Liver (tissue), 9 donors: ENCODE results near the gene NCK2. TPM values are rescaled to one million over a fixed set of nuclear protein-coding genes. Genes with fewer than 3 reads are reported as not detected.

Experiments used
- DNase-seq: peaks from one replicate; pipeline ENCODE4 v3.0.0-alpha.2; 2017; ENCODE audit warnings: low spot score
- H3K27ac ChIP-seq, 2 donors: one replicate each; pipeline ENCODE4 v1.7.0; 2013; ENCODE audit warnings: inconsistent platforms in 2 of 2, low read length in 2 of 2, control low read depth in 1 of 2, low read depth in 1 of 2, mild to moderate bottlenecking in 1 of 2
- H3K27me3 ChIP-seq, 4 donors: one replicate each; pipeline versions ENCODE4 v1.6.1 to v1.7.0; 2013; ENCODE audit warnings: low read length in 3 of 4, inconsistent platforms in 1 of 4, mild to moderate bottlenecking in 1 of 4, moderate library complexity in 1 of 4; ENCODE audit not compliant: control insufficient read depth in 4 of 4, insufficient read depth in 4 of 4
- H3K36me3 ChIP-seq, 4 donors: one replicate each; pipeline versions ENCODE4 v1.6.1 to v1.7.0; 2013; ENCODE audit warnings: low read length in 3 of 4, mild to moderate bottlenecking in 3 of 4, low read depth in 1 of 4, moderate library complexity in 1 of 4; ENCODE audit not compliant: control insufficient read depth in 4 of 4, insufficient read depth in 3 of 4
- H3K4me1 ChIP-seq, 4 donors: one replicate each; pipeline versions ENCODE4 v1.6.1 to v1.7.0; 2013; ENCODE audit warnings: low read length in 3 of 4, mild to moderate bottlenecking in 3 of 4, moderate library complexity in 1 of 4; ENCODE audit not compliant: control insufficient read depth in 4 of 4, insufficient read depth in 4 of 4
- H3K4me3 ChIP-seq, 3 donors: one replicate each; pipeline versions ENCODE4 v1.6.1 to v1.7.0; 2013; ENCODE audit warnings: low read length in 3 of 3, control low read depth in 1 of 3, low read depth in 1 of 3, mild to moderate bottlenecking in 1 of 3
- H3K9ac ChIP-seq, 2 donors: one replicate each; pipeline ENCODE4 v1.7.0; 2013; ENCODE audit warnings: low read length in 2 of 2, mild to moderate bottlenecking in 2 of 2, moderate library complexity in 2 of 2, control low read depth in 1 of 2, low read depth in 1 of 2
- H3K9me3 ChIP-seq, 4 donors: one replicate each; pipeline versions ENCODE4 v1.6.1 to v1.7.0; 2013; ENCODE audit warnings: low read length in 3 of 4; ENCODE audit not compliant: control insufficient read depth in 4 of 4
- FOXA1 ChIP-seq: IDR thresholded peaks from 2 replicates; pipeline ENCODE4 v1.6.1; 2016; ENCODE audit warnings: antibody characterized with exemption
- HNF4A ChIP-seq, 2 donors: conservative IDR thresholded peaks; 2 replicates each; pipeline ENCODE4 v1.6.1; 2016; ENCODE audit warnings: antibody characterized with exemption in 2 of 2, mild to moderate bottlenecking in 2 of 2
- HNF4G ChIP-seq: IDR thresholded peaks from 2 replicates; pipeline ENCODE4 v1.6.1; 2016; ENCODE audit warnings: antibody characterized with exemption
- JUND ChIP-seq, 2 donors: IDR thresholded peaks; 2 replicates each; pipeline ENCODE4 v1.6.1; 2016; ENCODE audit warnings: antibody characterized with exemption in 2 of 2
- MAX ChIP-seq: IDR thresholded peaks from 2 replicates; pipeline ENCODE4 v1.6.1; 2016; ENCODE audit warnings: antibody characterized with exemption
- NR2F2 ChIP-seq: IDR thresholded peaks from 2 replicates; pipeline ENCODE4 v1.6.1; 2016; ENCODE audit warnings: antibody characterized with exemption
- RAD21 ChIP-seq, 2 donors: IDR thresholded peaks; 2 replicates each; pipeline ENCODE4 v1.6.1; 2016; ENCODE audit warnings: antibody characterized with exemption in 2 of 2, mild to moderate bottlenecking in 2 of 2
- REST ChIP-seq: IDR thresholded peaks from 2 replicates; pipeline ENCODE4 v1.6.1; 2016; ENCODE audit warnings: antibody characterized with exemption, mild to moderate bottlenecking
- RXRA ChIP-seq, 2 donors: IDR thresholded peaks; 2 replicates each; pipeline ENCODE4 v1.6.1; 2017 to 2018; ENCODE audit warnings: antibody characterized with exemption in 2 of 2, mild to moderate bottlenecking in 1 of 2
- SP1 ChIP-seq: IDR thresholded peaks from 2 replicates; pipeline ENCODE4 v1.6.1; 2018; ENCODE audit warnings: antibody characterized with exemption, mild to moderate bottlenecking
- TAF1 ChIP-seq: conservative IDR thresholded peaks from 2 replicates; pipeline ENCODE4 v1.6.1; 2016; ENCODE audit warnings: antibody characterized with exemption, mild to moderate bottlenecking
- YY1 ChIP-seq: IDR thresholded peaks from 2 replicates; pipeline ENCODE4 v1.6.1; 2016; ENCODE audit warnings: antibody characterized with exemption, mild to moderate bottlenecking
- ZBTB33 ChIP-seq: IDR thresholded peaks from 2 replicates; pipeline ENCODE4 v1.6.1; 2016; ENCODE audit warnings: antibody characterized with exemption
- WGBS: extraction: QIAGEN DNeasy Blood & Tissue Kit; methylation state at CpG from one replicate; pipeline ENCODE4 v1.1.7; 2013; 5-methylcytosine and 5-hydroxymethylcytosine counted together
- polyA plus RNA-seq, 2 donors: library from polyadenylated mRNA; stranded (reverse) in 1 of 2; unstranded in 1 of 2; fragments of 200-250 nt in 1 of 2; fragments of >200 nt in 1 of 2; fragmentation: Nextera tagmentation in 1 of 2; extraction: Ambion mirVana in 1 of 2; gene quantifications; one replicate each; pipeline versions ENCODE4 v1.2.1 to v1.2.3, GENCODE V29; 2013 to 2015
- total RNA-seq, 2 donors: library from RNA; depleted of rRNA; stranded (reverse); fragments of >200 nt; gene quantifications; one replicate each; pipeline ENCODE4 v1.2.3, GENCODE V29; 2014
- donor health status: healthy.
- donor health status: healthy.
- donor health status: healthy.
- donor health status: healthy.
- donor health status: healthy.

Gene NCK2
- total and polyA plus RNA-seq, 4 donors = 3.4 to 15.0 (median 10.7) TPM

GRCh38 chr2:105790461-105791149 is 45.9 kb downstream of the NCK2 start:
- Histone ChIP-seq H3K27ac (no peak overlapping the region), H3K4me3 (no peak overlapping the region), H3K9me3 (no peaks in the 10 kb centered on the region), H3K36me3 (no peaks in the 10 kb centered on the region), H3K27me3 (no peaks in the 10 kb centered on the region), H3K4me1 (peaks cover 0 to 10% (median 5%) of the 10 kb centered on the region in 4 donors), H3K9ac (no peak overlapping the region)
- WGBS = 76% methylated on average over 10 of the region's 10 CpGs
- no peak for TF ChIP-seq JUND (IDR thresholded peaks at IDR 0.05)
- no peak for TF ChIP-seq ZBTB33
- no peak for TF ChIP-seq TAF1
- TF ChIP-seq MAX = no peak
- TF ChIP-seq HNF4A (conservative IDR thresholded peaks at IDR 0.05) = no peak
- no peak for TF ChIP-seq SP1
- TF ChIP-seq HNF4G = no peak
- no peak for TF ChIP-seq REST
- TF ChIP-seq RXRA (IDR thresholded peaks at IDR 0.05) = no peak
- no peak for TF ChIP-seq RAD21 (IDR thresholded peaks at IDR 0.05)
- no peak for DNase-seq

GRCh38 chr2:105791229-105791628 is 46.5 kb downstream of the NCK2 start:
- Histone ChIP-seq H3K9me3 (no peaks in the 10 kb centered on the region), H3K9ac (no peak overlapping the region), H3K36me3 (no peaks in the 10 kb centered on the region), H3K27me3 (no peaks in the 10 kb centered on the region), H3K4me1 (peaks cover 0 to 15% (median 7%) of the 10 kb centered on the region in 4 donors), H3K4me3 (no peak overlapping the region), H3K27ac (no peak overlapping the region)
- DNase-seq = no peak
- TF ChIP-seq MAX = no peak
- no peak for TF ChIP-seq YY1
- no peak for TF ChIP-seq RXRA (IDR thresholded peaks at IDR 0.05)
- no peak for TF ChIP-seq FOXA1
- TF ChIP-seq HNF4G = no peak
- no peak for TF ChIP-seq NR2F2
- no peak for TF ChIP-seq JUND (IDR thresholded peaks at IDR 0.05)
- 87% methylated on average over 12 of the region's 12 CpGs for WGBS
